ENCODE results near the gene HAUS7. TPM values are rescaled to one million over a fixed set of nuclear protein-coding genes. Genes with fewer than 3 reads are reported as not detected.

Gene HAUS7
- total and polyA plus RNA-seq, 2 of the 8 experiments (the other 6 are each of a cell fraction or from before 2014, with no cell fraction given): 45.4 to 54.0 TPM

- no peak for TF ChIP-seq EP300 (IDR thresholded peaks at IDR 0.05; ENCODE audit: borderline replicate concordance in 1 of 2, low read depth in 2 of 2, low read length in 2 of 2)
These were observed 22.8 kb downstream of the HAUS7 start (continued) for GRCh38 chrX:153447581-153447960.
